ENCODE measurements around the gene DNAAF2.
"Not testable (repeated sequence)": the region's sequence is repeated elsewhere in the genome, so short reads cannot be mapped to it uniquely, and the experiment has no call there.

DNAAF2 gene

GRCh38 chr14:49585803-49586672 is 49.0 kb downstream of the DNAAF2 start, which contains the start of gene RPS29:
TSS of gene RPS29 (minus strand) at chr14:49586380. CDS start at chr14:49586346, 34 bp downstream.
- Mint-ChIP-seq H3K27me3 (no peaks in the 10 kb centered on the region), H3K9me3 (no peaks in the 10 kb centered on the region), H3K4me3 (peak within 1 kb of the TSS; percentile 91 to 99), H3K4me1 (ENCODE audit: low read depth in 2 of 2) (peaks cover 37 to 50% of the 10 kb centered on the region in 2 donors), H3K27ac (peak within 1 kb of the TSS; percentile 99 to 100), H3K36me3 (ENCODE audit: insufficient read depth) (peaks cover 69% of the 10 kb centered on the region)
- DNase-seq (peak; percentile 98 to 100 (median 99)), ATAC-seq (replicated peaks) (peak; percentile 82)

DNA sequence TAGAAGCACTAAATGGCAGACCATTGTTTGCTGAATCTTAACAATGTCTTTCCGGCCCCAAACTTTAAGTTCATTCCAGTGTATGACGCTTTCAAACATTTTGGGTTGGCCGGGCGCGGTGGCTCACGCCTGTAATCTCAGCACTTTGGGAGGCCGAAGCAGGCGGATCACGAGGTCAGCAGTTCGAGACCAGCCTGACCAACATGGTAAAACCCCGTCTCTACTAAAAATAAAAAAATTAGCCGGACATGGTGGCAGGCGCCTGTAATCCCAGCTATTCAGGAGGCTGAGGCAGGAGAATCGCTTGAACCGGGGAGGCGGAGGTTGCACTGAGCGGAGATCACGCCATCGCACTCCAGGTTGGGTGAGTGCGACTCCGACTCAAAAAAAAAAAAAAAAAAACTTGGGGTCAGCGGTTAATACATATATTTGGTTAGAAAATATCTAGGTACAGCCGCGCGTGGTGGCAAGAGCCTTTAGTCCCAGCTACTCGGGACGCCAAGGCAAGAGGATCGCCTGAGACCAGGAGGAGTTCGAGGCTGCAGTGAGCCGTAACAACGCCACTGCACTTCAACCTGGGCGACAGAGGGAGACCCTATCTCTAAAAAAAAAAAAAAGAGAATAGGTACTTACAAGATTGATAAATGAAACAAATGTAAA is 49.9 kb downstream of the DNAAF2 start:
- H3K27me3 Mint-ChIP-seq; H3K9me3 Mint-ChIP-seq; ATAC-seq (replicated peaks); DNase-seq: not testable (repeated sequence)
- Mint-ChIP-seq H3K27ac (peak overlapping the region; percentile 99 to 100), H3K4me3 (peak overlapping the region; percentile 91 to 99), H3K36me3 (ENCODE audit: insufficient read depth) (peaks cover 70% of the 10 kb centered on the region), H3K4me1 (ENCODE audit: low read depth in 2 of 2) (peaks cover 40 to 54% of the 10 kb centered on the region in 2 donors)

DNA sequence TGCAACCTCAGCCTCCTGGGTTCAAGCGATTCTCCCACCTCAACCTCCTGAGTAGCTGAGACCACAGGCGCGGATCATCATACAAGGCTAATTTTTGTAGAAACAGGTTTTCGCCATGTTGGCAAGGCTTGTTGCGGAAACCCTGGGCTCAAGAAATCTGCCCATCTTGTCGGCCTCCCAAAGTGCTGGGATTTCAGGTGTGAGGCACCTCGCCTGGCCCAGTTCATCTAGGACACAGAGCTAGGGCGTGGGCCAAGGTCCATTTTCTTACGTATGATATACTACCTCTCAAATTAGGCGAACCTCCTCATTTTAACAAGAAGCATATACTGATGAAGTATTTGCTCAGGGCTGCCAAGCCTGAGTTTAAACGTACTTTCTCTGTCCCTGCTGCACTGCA is 51.0 kb downstream of the DNAAF2 start:
- Mint-ChIP-seq H3K27ac (peak overlapping the region; percentile 99 to 100), H3K4me3 (peak overlapping the region; percentile 91 to 99), H3K4me1 (ENCODE audit: low read depth in 2 of 2) (peaks cover 45 to 58% of the 10 kb centered on the region in 2 donors), H3K9me3 (no peaks in the 10 kb centered on the region), H3K27me3 (no peaks in the 10 kb centered on the region), H3K36me3 (ENCODE audit: insufficient read depth) (peaks cover 69% of the 10 kb centered on the region)
- ATAC-seq (replicated peaks) (no peak), DNase-seq (no peak)

DNA sequence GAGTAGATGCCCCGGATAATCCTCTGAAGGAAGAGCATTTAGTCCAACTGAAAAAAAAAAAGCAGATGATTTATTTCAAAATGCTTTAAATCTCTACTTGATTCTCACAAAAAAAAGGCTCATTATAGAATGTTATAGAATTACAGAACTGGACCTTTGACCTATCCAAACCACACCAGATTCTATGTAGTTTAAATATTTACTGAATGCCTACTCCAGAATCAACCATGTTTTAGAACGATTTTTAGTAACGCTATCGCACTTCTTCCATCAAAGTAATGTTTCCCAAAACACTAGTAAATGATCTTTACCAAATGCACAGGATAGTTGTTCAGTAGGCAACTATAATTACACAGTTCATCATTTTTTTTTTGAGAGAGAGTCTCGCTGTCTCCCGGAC is 51.4 kb downstream of the DNAAF2 start:
- no peak for ATAC-seq (replicated peaks)
- no peak for DNase-seq
- Mint-ChIP-seq H3K4me3 (peak overlapping the region; percentile 91 to 99), H3K27me3 (no peaks in the 10 kb centered on the region), H3K9me3 (no peaks in the 10 kb centered on the region), H3K4me1 (ENCODE audit: low read depth in 2 of 2) (peaks cover 45 to 58% of the 10 kb centered on the region in 2 donors), H3K36me3 (ENCODE audit: insufficient read depth) (peaks cover 66% of the 10 kb centered on the region), H3K27ac (peak overlapping the region; percentile 99 to 100)

- DNase-seq (no peak), ATAC-seq (replicated peaks) (no peak)
- Mint-ChIP-seq H3K27ac (peak overlapping the region; percentile 68 to 100), H3K27me3 (no peaks in the 10 kb centered on the region), H3K36me3 (ENCODE audit: insufficient read depth) (peaks cover 64% of the 10 kb centered on the region), H3K9me3 (no peaks in the 10 kb centered on the region), H3K4me1 (ENCODE audit: low read depth in 2 of 2) (peaks cover 45 to 58% of the 10 kb centered on the region in 2 donors), H3K4me3 (peak overlapping the region; percentile 13 to 91)
Observed at GRCh38 chr14:49582113-49582977, 52.7 kb downstream of the DNAAF2 start.

DNA sequence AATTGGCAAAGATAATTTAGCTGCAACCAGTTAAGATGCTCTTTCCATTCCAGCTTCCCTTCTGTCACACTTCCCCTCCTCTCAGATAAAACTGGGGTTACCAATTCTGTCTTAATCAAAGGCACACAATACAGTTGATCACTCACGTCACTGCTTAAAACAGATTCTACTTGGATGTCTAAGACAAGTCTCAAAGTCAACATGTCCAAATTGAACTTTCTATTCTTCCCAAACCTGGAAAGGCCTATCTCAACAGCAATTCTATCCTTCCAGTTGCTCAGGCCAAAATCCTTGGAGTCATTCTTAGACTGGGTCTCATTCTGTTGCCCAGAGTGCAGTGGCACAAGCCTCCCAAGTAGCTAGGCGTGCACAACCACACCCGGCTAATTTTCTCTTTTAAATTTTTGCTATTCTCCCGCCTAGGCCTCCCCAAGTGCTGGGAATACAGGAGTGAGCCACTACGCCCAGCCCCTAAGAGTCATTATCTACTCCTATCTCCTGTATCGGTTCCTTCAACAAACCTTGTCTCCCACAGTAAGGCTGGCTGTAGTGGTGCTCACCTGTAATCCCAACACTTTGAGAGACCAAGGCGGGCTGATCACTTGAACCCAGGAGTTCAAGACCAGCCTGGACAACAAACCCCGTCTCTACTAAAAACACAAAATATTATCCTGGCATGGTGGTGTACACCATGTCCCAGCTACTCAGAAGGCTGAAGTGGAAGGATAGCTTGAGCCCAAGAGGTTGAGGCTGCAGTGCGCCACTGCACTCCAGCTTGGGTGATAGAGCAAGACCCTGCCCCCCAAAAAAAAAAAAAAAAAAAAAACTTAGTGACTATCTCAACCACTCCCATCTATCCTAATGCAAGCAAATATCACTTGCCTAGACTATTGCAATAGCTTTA is 53.6 kb downstream of the DNAAF2 start:
- H3K27me3 Mint-ChIP-seq, result no peaks in the 10 kb centered on the region
- H3K36me3 Mint-ChIP-seq (ENCODE audit: insufficient read depth), result peaks cover 62% of the 10 kb centered on the region
- no peak for DNase-seq
- peak overlapping the region; percentile 13 to 91 for H3K4me3 Mint-ChIP-seq
- no peaks in the 10 kb centered on the region for H3K9me3 Mint-ChIP-seq
- H3K4me1 Mint-ChIP-seq (ENCODE audit: low read depth in 2 of 2), result peaks cover 44 to 52% of the 10 kb centered on the region in 2 donors
- peak overlapping the region; percentile 68 to 89 for H3K27ac Mint-ChIP-seq
- ATAC-seq (replicated peaks), result no peak

DNA sequence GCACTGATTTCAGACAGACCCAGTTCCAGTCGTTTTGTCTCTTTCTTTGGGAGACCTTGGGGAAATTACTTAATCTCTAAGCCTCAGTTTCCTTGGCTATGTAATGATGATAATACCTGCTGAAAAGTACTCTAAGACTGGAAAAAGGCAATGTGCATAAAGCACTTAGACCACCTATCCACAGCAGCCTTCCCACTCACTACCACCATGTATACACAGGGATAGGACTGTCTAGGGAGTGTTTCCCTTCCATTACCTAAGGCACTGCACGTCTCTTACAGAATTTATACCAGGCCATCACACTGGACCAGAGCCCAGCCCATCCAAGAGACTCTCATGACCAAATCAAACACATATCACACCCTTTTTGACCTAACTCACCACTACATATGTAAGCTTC is 55.2 kb downstream of the DNAAF2 start:
- Mint-ChIP-seq H3K36me3 (ENCODE audit: insufficient read depth) (peaks cover 51% of the 10 kb centered on the region), H3K27ac (peak overlapping the region in 1 of 2 donors; percentile 67), H3K9me3 (no peaks in the 10 kb centered on the region), H3K4me1 (ENCODE audit: low read depth in 2 of 2) (peaks cover 35 to 43% of the 10 kb centered on the region in 2 donors), H3K27me3 (no peaks in the 10 kb centered on the region), H3K4me3 (no peak overlapping the region)
- no peak for DNase-seq
- no peak for ATAC-seq (replicated peaks)

GRCh38 chr14:49578141-49578540 is 56.9 kb downstream of the DNAAF2 start:
- Mint-ChIP-seq H3K4me3 (no peak overlapping the region), H3K4me1 (ENCODE audit: low read depth in 2 of 2) (peaks cover 25 to 29% of the 10 kb centered on the region in 2 donors), H3K36me3 (ENCODE audit: insufficient read depth) (peaks cover 38% of the 10 kb centered on the region)

More at GRCh38 chr14:49578141-49578540, 56.9 kb downstream of the DNAAF2 start:
- Mint-ChIP-seq H3K27me3 (no peaks in the 10 kb centered on the region), H3K27ac (no peak overlapping the region), H3K9me3 (no peaks in the 10 kb centered on the region)
- no peak for ATAC-seq (replicated peaks)
- no peak for DNase-seq
